B cell (primary cell): ENCODE data around the gene CES3. TPM values are rescaled to one million over a fixed set of nuclear protein-coding genes. Genes with fewer than 3 reads are reported as not detected.

ENCODE experiments used
- ATAC-seq: fragments of 200-7000 bp; cut with Tn5 transposase; one replicate; pipeline ENCODE4 v1.10.0; 2021; ENCODE audit warnings: low read depth, mild to moderate bottlenecking, moderate number of reproducible peaks, moderate library complexity
- CTCF ChIA-PET: fragments of 350-600 bp; sonication (Branson Sonifier 250); formaldehyde crosslinking; loops from one replicate; lab custom pipeline; 2021; ENCODE audit warnings: antibody characterized with exemption, inconsistent platforms; lab: Charles Lee
- POLR2A ChIA-PET: fragments of 350-600 bp; sonication (Branson Sonifier 250); formaldehyde crosslinking; loops from one replicate; lab custom pipeline; 2021; ENCODE audit warnings: antibody characterized with exemption; lab: Charles Lee
- DNase-seq: peaks from one replicate; pipeline ENCODE4 v3.0.0; 2013
- H2AFZ ChIP-seq: 2 replicates; pipeline ENCODE4 v1.6.1; 2012; ENCODE audit warnings: mild to moderate bottlenecking, low read depth, low read length; ENCODE audit not compliant: insufficient read depth, poor library complexity, severe bottlenecking
- H3K27ac ChIP-seq, 2 donors: 1 replicate in 1 of 2; 2 replicates in 1 of 2; pipeline ENCODE4 v1.5.1; 2012 to 2013; ENCODE audit warnings: low read length in 2 of 2, mild to moderate bottlenecking in 2 of 2, moderate library complexity in 1 of 2
- H3K27me3 ChIP-seq, 4 experiments: fragments of 200-600 bp in 1 of 4; sonication (generic) in 1 of 4; replicated peaks in 1 of 4; 1 replicate in 2 of 4; 2 replicates in 2 of 4; pipeline versions ENCODE4 v1.6.1 to v1.7.0; 2013 to 2016; ENCODE audit warnings: low read length in 3 of 4, mild to moderate bottlenecking in 2 of 4, mixed read lengths in 1 of 4, moderate library complexity in 1 of 4; ENCODE audit not compliant: insufficient read depth in 4 of 4, control insufficient read depth in 3 of 4; ENCODE audit errors: control extremely low read depth in 1 of 4
- H3K36me3 ChIP-seq, 2 experiments: replicated peaks in 1 of 2; 1 replicate in 1 of 2; 2 replicates in 1 of 2; pipeline versions ENCODE4 v1.6.1 to v1.7.1; 2013; ENCODE audit warnings: low read length in 1 of 2; ENCODE audit not compliant: insufficient read depth in 2 of 2, control insufficient read depth in 1 of 2; ENCODE audit errors: control extremely low read depth in 1 of 2, extremely low read depth in 1 of 2
- H3K4me1 ChIP-seq, 2 donors: fragments of 200-600 bp in 1 of 2; sonication (generic) in 1 of 2; 1 replicate in 1 of 2; 2 replicates in 1 of 2; pipeline versions ENCODE4 v1.5.1 to v1.6.1; 2013 to 2017; ENCODE audit warnings: low read length in 2 of 2; ENCODE audit not compliant: control insufficient read depth in 2 of 2, insufficient read depth in 2 of 2
- H3K4me2 ChIP-seq: replicated peaks from 2 replicates; pipeline ENCODE3; 2012; ENCODE audit warnings: mild to moderate bottlenecking, low read depth, low read length; ENCODE audit not compliant: poor library complexity, severe bottlenecking
- H3K4me3 ChIP-seq, 5 experiments: fragments of 200-600 bp in 1 of 5; sonication (generic) in 1 of 5; 1 replicate in 3 of 5; 2 replicates in 2 of 5; pipeline versions ENCODE4 v1.5.1 to v1.7.0; 2011 to 2016; ENCODE audit warnings: low read length in 4 of 5, mild to moderate bottlenecking in 4 of 5, low read depth in 2 of 5, control low read depth in 1 of 5, moderate library complexity in 1 of 5; ENCODE audit not compliant: insufficient read depth in 1 of 5; ENCODE audit errors: control extremely low read depth in 1 of 5, extremely low read depth in 1 of 5
- H3K79me2 ChIP-seq: fragments of 200-600 bp; sonication (generic); one replicate; pipeline ENCODE4 v1.6.0; 2016; ENCODE audit warnings: low read length; ENCODE audit not compliant: control insufficient read depth, insufficient read depth
- H3K9ac ChIP-seq: fragments of 200-600 bp; sonication (generic); 2 replicates; pipeline ENCODE4 v1.6.1; 2017; ENCODE audit warnings: mild to moderate bottlenecking, low read length, moderate library complexity
- H3K9me3 ChIP-seq, 3 donors: one replicate each; pipeline versions ENCODE4 v1.6.1 to v1.7.1; 2013; ENCODE audit warnings: low read length in 2 of 3; ENCODE audit not compliant: control insufficient read depth in 2 of 3, insufficient read depth in 1 of 3; ENCODE audit errors: control extremely low read depth in 1 of 3
- H4K20me1 ChIP-seq: 2 replicates; pipeline ENCODE4 v1.6.0; 2012; ENCODE audit warnings: mild to moderate bottlenecking, low read length; ENCODE audit not compliant: insufficient read depth, control insufficient read depth, poor library complexity, severe bottlenecking
- H3K27ac Mint-ChIP-seq: one replicate; pipeline ENCODE4 v1.8.0; 2021; ENCODE audit warnings: mixed read lengths
- H3K27me3 Mint-ChIP-seq: one replicate; pipeline ENCODE4 v1.8.0; 2021; ENCODE audit warnings: mixed read lengths
- H3K4me1 Mint-ChIP-seq: one replicate; pipeline ENCODE4 v1.8.0; 2021; ENCODE audit warnings: mixed read lengths
- H3K4me3 Mint-ChIP-seq: one replicate; pipeline ENCODE4 v1.8.0; 2021; ENCODE audit warnings: mixed read lengths
- H3K9me3 Mint-ChIP-seq: one replicate; pipeline ENCODE4 v1.8.0; 2022; ENCODE audit warnings: mixed read lengths; ENCODE audit not compliant: insufficient read depth
- CTCF ChIP-seq: fragments of 200-600 bp; IDR thresholded peaks from one replicate; pipeline ENCODE4 v1.8.0; 2022; ENCODE audit warnings: antibody characterized with exemption, mild to moderate bottlenecking
- EZH2 ChIP-seq: IDR thresholded peaks from 2 replicates; pipeline ENCODE4 v1.6.1; 2012; ENCODE audit warnings: borderline replicate concordance, low read depth, mild to moderate bottlenecking, moderate library complexity, low read length; ENCODE audit not compliant: insufficient read depth, poor library complexity, severe bottlenecking
- WGBS: methylation state at CpG from one replicate; pipeline ENCODE4 v1.1.5; 2013; ENCODE audit warnings: missing lambda C conversion rate; ENCODE audit not compliant: insufficient coverage; 5-methylcytosine and 5-hydroxymethylcytosine counted together
- intact Hi-C: fragments of 100-400 bp; cut with micrococcal nuclease; formaldehyde crosslinking; loops from one replicate; pipeline ENCODE4 v1.10.0; 2022
- polyA plus RNA-seq: library from polyadenylated mRNA; depleted of rRNA; stranded (reverse); fragments of >200 nt; gene quantifications from 2 replicates; pipeline ENCODE4 v1.2.3, GENCODE V29; 2012
- total RNA-seq, 2 donors: library from RNA; stranded (reverse); fragments of 120-200 nt in 1 of 2; gene quantifications; 1 replicate in 1 of 2; 2 replicates in 1 of 2; pipeline versions ENCODE4 v1.2.3 to v1.2.4, GENCODE V29; 2013 to 2022

CES3 gene
- total and polyA plus RNA-seq, 2 donors (not counting 1 experiment from before 2014, with no cell fraction given): 0.25 to 0.42 TPM

DNA sequence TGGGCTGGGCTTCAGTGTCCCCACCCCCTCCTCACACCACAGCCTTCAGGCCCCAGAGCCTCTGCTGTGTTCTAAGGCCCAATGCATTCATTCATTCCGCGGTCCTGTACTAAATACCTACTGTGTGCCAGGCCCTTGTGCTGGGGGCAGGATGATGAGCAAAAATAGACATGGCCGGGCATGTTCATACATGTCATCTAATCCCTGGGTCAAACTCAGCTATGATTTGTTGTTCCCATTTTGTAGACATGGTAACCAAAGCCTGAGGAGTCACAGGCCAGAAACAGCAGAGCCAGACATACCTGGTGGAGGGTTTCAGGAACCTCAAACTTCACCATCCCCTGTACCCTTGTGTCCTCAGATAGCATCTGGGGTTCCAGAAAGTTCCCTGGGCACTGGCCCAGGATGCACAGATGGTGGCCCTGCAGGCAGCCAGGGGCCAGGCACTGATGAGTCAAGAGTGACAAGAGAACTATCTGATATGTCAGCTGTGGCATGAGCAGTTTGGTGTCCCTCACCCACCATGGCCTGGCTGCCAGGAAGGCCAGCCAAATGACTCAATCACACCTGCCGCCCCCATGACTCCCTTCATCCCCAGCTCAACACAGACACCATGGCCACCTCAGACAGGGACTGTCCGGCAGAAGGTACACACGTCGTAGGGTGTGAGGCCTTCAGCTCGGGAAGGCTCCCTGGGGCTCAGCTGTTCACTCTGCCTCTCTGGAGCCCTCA, 33.0 kb upstream of the CES3 start:
- ATAC-seq: no peak

More for the DNA sequence above, 33.0 kb upstream of the CES3 start:
- peaks cover 0 to 12% of the 10 kb centered on the region in 2 experiments for H3K36me3 ChIP-seq
- H3K4me1 Mint-ChIP-seq: peaks cover 27% of the 10 kb centered on the region
- H3K9me3 ChIP-seq: peaks cover 0 to 8% (median 0%) of the 10 kb centered on the region in 3 donors
- no peak overlapping the region for H3K27ac Mint-ChIP-seq
- H3K4me2 ChIP-seq: no peak overlapping the region
- WGBS: 95% methylated on average over 8 of the region's 8 CpGs
- no peak overlapping the region for H2AFZ ChIP-seq
- TF ChIP-seq CTCF: no peak
- no peak for TF ChIP-seq EZH2
- no peak overlapping the region for H3K4me3 ChIP-seq
- ChIA-PET POLR2A (no interaction called here), CTCF (interaction anchor here (1.3 to 1.6 kb wide), 3 partner anchors 46 to 60 kb away, joined by 3 read pairs; no protein-coding TSS in a partner anchor)
- peaks cover 0 to 34% (median 13%) of the 10 kb centered on the region in 4 experiments for H3K27me3 ChIP-seq
- H3K27me3 Mint-ChIP-seq: peaks cover 27% of the 10 kb centered on the region
- no peak overlapping the region for H3K9ac ChIP-seq
- H3K79me2 ChIP-seq: peaks cover 6% of the 10 kb centered on the region
- H3K4me1 ChIP-seq: peaks cover 17 to 20% of the 10 kb centered on the region in 2 donors
- intact Hi-C loops: no loop called here
- DNase-seq: no peak
- no peaks in the 10 kb centered on the region for H3K9me3 Mint-ChIP-seq
- no peak overlapping the region for H3K4me3 Mint-ChIP-seq
- H4K20me1 ChIP-seq: no peaks in the 10 kb centered on the region
- no peak overlapping the region for H3K27ac ChIP-seq
